H9 (cell line): ENCODE measurements around the gene ZSCAN2. TPM values are rescaled to one million over a fixed set of nuclear protein-coding genes. Genes with fewer than 3 reads are reported as not detected.

Experiments
- DNase-seq: peaks from one replicate; pipeline ENCODE4 v3.0.0-alpha.2; 2017
- H2AFZ ChIP-seq: one replicate; pipeline ENCODE4 v1.6.1; 2013; ENCODE audit warnings: mild to moderate bottlenecking, low read length, control low read depth, moderate library complexity
- H2AK5ac ChIP-seq: 2 replicates; pipeline ENCODE4 v1.6.1; 2013; ENCODE audit warnings: low read length, control low read depth, mixed read lengths; ENCODE audit not compliant: insufficient read length
- H2BK120ac ChIP-seq: one replicate; pipeline ENCODE4 v1.6.1; 2013; ENCODE audit warnings: low read depth, mild to moderate bottlenecking, low read length, control low read depth, inconsistent platforms; ENCODE audit not compliant: poor library complexity, severe bottlenecking
- H2BK12ac ChIP-seq: 2 replicates; pipeline ENCODE4 v1.6.1; 2013; ENCODE audit warnings: low read length, control low read depth, mixed read lengths, low read depth; ENCODE audit not compliant: insufficient read length
- H2BK15ac ChIP-seq: 2 replicates; pipeline ENCODE4 v1.6.1; 2013; ENCODE audit warnings: low read depth, low read length, control low read depth
- H2BK20ac ChIP-seq: one replicate; pipeline ENCODE4 v1.6.1; 2013; ENCODE audit warnings: low read depth, mild to moderate bottlenecking, low read length, control low read depth, inconsistent platforms; ENCODE audit not compliant: poor library complexity, severe bottlenecking
- H2BK5ac ChIP-seq: 2 replicates; pipeline ENCODE4 v1.6.1; 2013; ENCODE audit warnings: low read length, control low read depth, mixed read lengths; ENCODE audit not compliant: insufficient read length
- H3K14ac ChIP-seq: 2 replicates; pipeline ENCODE4 v1.6.1; 2013; ENCODE audit warnings: low read length, control low read depth; ENCODE audit not compliant: insufficient read depth
- H3K18ac ChIP-seq: 2 replicates; pipeline ENCODE4 v1.6.1; 2013; ENCODE audit warnings: low read depth, mild to moderate bottlenecking, mixed read lengths, low read length, control low read depth; ENCODE audit not compliant: insufficient read length
- H3K23ac ChIP-seq: 2 replicates; pipeline ENCODE4 v1.6.1; 2013; ENCODE audit warnings: low read length, control low read depth, mixed read lengths, low read depth; ENCODE audit not compliant: insufficient read length
- H3K23me2 ChIP-seq: 2 replicates; pipeline ENCODE4 v1.6.1; 2013; ENCODE audit warnings: low read depth, mild to moderate bottlenecking, mixed read lengths, low read length, control low read depth; ENCODE audit not compliant: insufficient read length, poor library complexity, severe bottlenecking
- H3K27ac ChIP-seq: 2 replicates; pipeline ENCODE4 v1.5.1; 2013; ENCODE audit warnings: low read length, control low read depth, mixed read lengths, low read depth; ENCODE audit not compliant: insufficient read length
- H3K27me3 ChIP-seq: 2 replicates; pipeline ENCODE4 v1.6.1; 2013; ENCODE audit warnings: low read length, control low read depth, inconsistent platforms; ENCODE audit not compliant: insufficient read depth
- H3K4ac ChIP-seq: 2 replicates; pipeline ENCODE4 v1.6.1; 2013; ENCODE audit warnings: low read depth, mild to moderate bottlenecking, control low read depth, inconsistent platforms, low read length, moderate library complexity
- H3K4me1 ChIP-seq: 2 replicates; pipeline ENCODE4 v1.6.1; 2013; ENCODE audit warnings: low read length, control low read depth, inconsistent platforms; ENCODE audit not compliant: insufficient read depth
- H3K4me2 ChIP-seq: 2 replicates; pipeline ENCODE4 v1.6.1; 2013; ENCODE audit warnings: low read length, control low read depth, mixed read lengths; ENCODE audit not compliant: insufficient read length, insufficient read depth
- H3K56ac ChIP-seq: 2 replicates; pipeline ENCODE4 v1.6.1; 2013; ENCODE audit warnings: low read depth, mild to moderate bottlenecking, mixed read lengths, low read length, control low read depth; ENCODE audit not compliant: insufficient read length
- H3K79me1 ChIP-seq: 2 replicates; pipeline ENCODE4 v1.6.1; 2013; ENCODE audit warnings: low read depth, mild to moderate bottlenecking, moderate library complexity, low read length, control low read depth, inconsistent platforms; ENCODE audit not compliant: insufficient read depth, poor library complexity, severe bottlenecking
- H3K79me2 ChIP-seq: 2 replicates; pipeline ENCODE4 v1.6.1; 2013; ENCODE audit warnings: low read length, control low read depth, inconsistent platforms; ENCODE audit not compliant: insufficient read depth
- H3K9ac ChIP-seq: 2 replicates; pipeline ENCODE4 v1.6.1; 2013; ENCODE audit warnings: low read length, control low read depth, mixed read lengths; ENCODE audit not compliant: insufficient read length; ENCODE audit errors: extremely low read depth
- H3K9me3 ChIP-seq: one replicate; pipeline ENCODE4 v1.6.1; 2013; ENCODE audit warnings: low read depth, low read length, inconsistent platforms; ENCODE audit not compliant: control insufficient read depth
- H3T11ph ChIP-seq: one replicate; pipeline ENCODE4 v1.6.1; 2013; ENCODE audit warnings: mild to moderate bottlenecking, low read length, control low read depth, inconsistent platforms
- H4K20me1 ChIP-seq: one replicate; pipeline ENCODE4 v1.6.1; 2013; ENCODE audit not compliant: control insufficient read depth, insufficient read length, insufficient read depth
- H4K5ac ChIP-seq: 2 replicates; pipeline ENCODE4 v1.6.1; 2013; ENCODE audit warnings: low read depth, mild to moderate bottlenecking, mixed read lengths, low read length, control low read depth; ENCODE audit not compliant: insufficient read length
- H4K8ac ChIP-seq: replicated peaks from 2 replicates; pipeline ENCODE4 v1.6.1; 2013; ENCODE audit warnings: low read length, control low read depth, mixed read lengths, low read depth; ENCODE audit not compliant: insufficient read length
- H4K91ac ChIP-seq: 2 replicates; pipeline ENCODE4 v1.6.1; 2013; ENCODE audit warnings: low read depth, mild to moderate bottlenecking, moderate library complexity, mixed read lengths, low read length, control low read depth; ENCODE audit not compliant: insufficient read length
- H3K27ac Mint-ChIP-seq, 3 experiments: 2 replicates in 2 of 3; 3 replicates in 1 of 3; pipeline ENCODE4 v1.8.0; 2020 to 2021; ENCODE audit warnings: mixed read lengths in 3 of 3, mild to moderate bottlenecking in 1 of 3, moderate library complexity in 1 of 3
- H3K27me3 Mint-ChIP-seq: 2 replicates; pipeline ENCODE4 v1.8.0; 2021; ENCODE audit warnings: low read depth, mild to moderate bottlenecking, moderate library complexity, mixed read lengths
- H3K36me3 Mint-ChIP-seq, 3 experiments: 2 replicates in 2 of 3; 3 replicates in 1 of 3; pipeline ENCODE4 v1.8.0; 2020 to 2021; ENCODE audit warnings: low read depth in 3 of 3, mixed read lengths in 3 of 3; ENCODE audit not compliant: insufficient read depth in 1 of 3
- H3K4me1 Mint-ChIP-seq, 2 experiments: 2 replicates each; pipeline ENCODE4 v1.8.0; 2020; ENCODE audit warnings: mixed read lengths in 2 of 2
- H3K4me3 Mint-ChIP-seq, 2 experiments: 2 replicates in 1 of 2; 3 replicates in 1 of 2; pipeline ENCODE4 v1.8.0; 2020 to 2021; ENCODE audit warnings: mild to moderate bottlenecking in 2 of 2, mixed read lengths in 2 of 2, moderate library complexity in 1 of 2
- H3K9me3 Mint-ChIP-seq, 2 experiments: 2 replicates in 1 of 2; 3 replicates in 1 of 2; pipeline ENCODE4 v1.8.0; 2020; ENCODE audit warnings: mild to moderate bottlenecking in 2 of 2, mixed read lengths in 2 of 2, moderate library complexity in 1 of 2
- CTCF ChIP-seq: fragments of 200-600 bp; sonication (generic); conservative IDR thresholded peaks from 3 replicates; pipeline ENCODE4 v1.8.0; 2021; ENCODE audit warnings: antibody characterized with exemption, mild to moderate bottlenecking
- WGBS: extraction: QIAGEN DNeasy Blood & Tissue Kit; methylation state at CpG from one replicate; pipeline ENCODE4 v1.1.7; 2013; ENCODE audit warnings: missing lambda C conversion rate, low lambda C conversion rate, mixed read lengths; ENCODE audit not compliant: insufficient read length; ENCODE audit errors: extremely low coverage; 5-methylcytosine and 5-hydroxymethylcytosine counted together
- total RNA-seq: library from RNA; stranded (reverse); gene quantifications from 2 replicates; pipeline ENCODE4 v1.2.1, GENCODE V29; 2021

Gene ZSCAN2
- total RNA-seq, 1 experiment from 2014 or later = 28.4 TPM

GRCh38 chr15:84597296-84597695, 3.5 kb upstream of the ZSCAN2 start:
- Histone ChIP-seq H2BK12ac (no peak overlapping the region), H2BK20ac (no peak overlapping the region), H2BK5ac (no peak overlapping the region), H3K23ac (no peak overlapping the region), H2AK5ac (no peak overlapping the region), H4K91ac (no peak overlapping the region), H2BK15ac (no peak overlapping the region), H4K8ac (no peak overlapping the region), H3K79me2 (no peaks in the 10 kb centered on the region), H3K4ac (no peak overlapping the region), H3K4me2 (no peak overlapping the region), H3K9me3 (no peaks in the 10 kb centered on the region), H3K4me1 (no peaks in the 10 kb centered on the region; the same call in 1 of the 2 replicates), H3K14ac (no peak overlapping the region), H2BK120ac (no peak overlapping the region), H3K27me3 (no peaks in the 10 kb centered on the region; the same call in 1 of the 2 replicates), H4K5ac (no peak overlapping the region), H4K20me1 (no peaks in the 10 kb centered on the region), H3K9ac (no peak overlapping the region), H3T11ph (no peak overlapping the region), H3K23me2 (peaks cover 4% of the 10 kb centered on the region), H3K79me1 (no peaks in the 10 kb centered on the region), H3K56ac (no peak overlapping the region), H3K18ac (no peak overlapping the region), H2AFZ (no peak overlapping the region), H3K27ac (no peak overlapping the region)
- peak overlapping the region; percentile 58 to 71 for H3K4me3 Mint-ChIP-seq
- H3K4me1 Mint-ChIP-seq = peaks cover 18 to 23% of the 10 kb centered on the region in 2 experiments
- H3K9me3 Mint-ChIP-seq = peaks cover 12 to 16% of the 10 kb centered on the region in 2 experiments
- no CpG with 5 or more reads among the region's 3 CpGs for WGBS
- peak overlapping the region in 2 of 3 experiments; percentile 7 to 36; a peak in 3 of 7 replicates for H3K27ac Mint-ChIP-seq
- peaks cover 27% of the 10 kb centered on the region for H3K27me3 Mint-ChIP-seq
- TF ChIP-seq CTCF = no peak
- no peak for DNase-seq
- peaks cover 0 to 16% (median 15%) of the 10 kb centered on the region in 3 experiments; a peak in 4 of 7 replicates for H3K36me3 Mint-ChIP-seq
